HEK293 (cell line): ENCODE results near the gene RGS14.

ENCODE experiments used
- KLF10 ChIP-seq: fragments of 450-650 bp; IDR thresholded peaks from 2 replicates; pipeline ENCODE4 v1.5.1; 2018; ENCODE audit warnings: missing biosample characterization, mild to moderate bottlenecking, missing genetic modification characterization
- KLF16 ChIP-seq: fragments of 450-650 bp; formaldehyde crosslinking; IDR thresholded peaks from 2 replicates; pipeline ENCODE4 v1.5.1; 2017; ENCODE audit warnings: missing biosample characterization, missing genetic modification characterization
- OSR2 ChIP-seq: fragments of 450-650 bp; formaldehyde crosslinking; IDR thresholded peaks from 2 replicates; pipeline ENCODE4 v1.5.1; 2016; ENCODE audit warnings: missing biosample characterization, missing genetic modification characterization
- PRDM1 ChIP-seq: fragments of 450-650 bp; formaldehyde crosslinking; IDR thresholded peaks from 2 replicates; pipeline ENCODE4; 2016; ENCODE audit warnings: missing biosample characterization, missing genetic modification characterization
- SCRT2 ChIP-seq: fragments of 450-650 bp; formaldehyde crosslinking; IDR thresholded peaks from 2 replicates; pipeline ENCODE4 v1.5.1; 2016; ENCODE audit warnings: missing biosample characterization, missing genetic modification characterization
- SP2 ChIP-seq: fragments of 450-650 bp; formaldehyde crosslinking; IDR thresholded peaks from 2 replicates; pipeline ENCODE4 v1.5.1; 2016; ENCODE audit warnings: missing biosample characterization, missing genetic modification characterization
- SP3 ChIP-seq: fragments of 450-650 bp; formaldehyde crosslinking; IDR thresholded peaks from 2 replicates; pipeline ENCODE4 v1.5.1; 2016; ENCODE audit warnings: missing biosample characterization, missing genetic modification characterization
- ZBTB7A ChIP-seq: fragments of 450-650 bp; formaldehyde crosslinking; IDR thresholded peaks from 2 replicates; pipeline ENCODE4 v1.5.1; 2016; ENCODE audit warnings: low read depth, missing biosample characterization, missing genetic modification characterization
- ZBTB8A ChIP-seq: fragments of 450-650 bp; formaldehyde crosslinking; IDR thresholded peaks from 2 replicates; pipeline ENCODE4 v1.5.1; 2016; ENCODE audit warnings: missing biosample characterization, missing genetic modification characterization
- ZNF10 ChIP-seq: fragments of 450-650 bp; formaldehyde crosslinking; IDR thresholded peaks from 2 replicates; pipeline ENCODE4 v1.5.1; 2017; ENCODE audit warnings: missing biosample characterization, missing genetic modification characterization
- ZNF114 ChIP-seq: fragments of 450-650 bp; formaldehyde crosslinking; IDR thresholded peaks from 2 replicates; pipeline ENCODE4 v1.5.0; 2017; ENCODE audit warnings: missing biosample characterization, missing genetic modification characterization
- ZNF146 ChIP-seq: fragments of 450-650 bp; formaldehyde crosslinking; IDR thresholded peaks from 2 replicates; pipeline ENCODE4 v1.5.1; 2016; ENCODE audit warnings: missing biosample characterization, missing genetic modification characterization
- ZNF169 ChIP-seq: fragments of 450-650 bp; formaldehyde crosslinking; IDR thresholded peaks from 2 replicates; pipeline ENCODE4 v1.5.1; 2016; ENCODE audit warnings: missing biosample characterization, missing genetic modification characterization
- ZNF184 ChIP-seq: fragments of 450-650 bp; IDR thresholded peaks from 2 replicates; pipeline ENCODE4 v1.5.1; 2018; ENCODE audit warnings: missing biosample characterization, mild to moderate bottlenecking, missing genetic modification characterization
- ZNF23 ChIP-seq: fragments of 450-650 bp; formaldehyde crosslinking; IDR thresholded peaks from 2 replicates; pipeline ENCODE4 v1.5.1; 2016; ENCODE audit warnings: missing biosample characterization, missing genetic modification characterization, borderline replicate concordance
- ZNF292 ChIP-seq: fragments of 450-650 bp; formaldehyde crosslinking; IDR thresholded peaks from 2 replicates; pipeline ENCODE4 v1.5.1; 2016; ENCODE audit warnings: low read depth, missing biosample characterization, missing genetic modification characterization, borderline replicate concordance
- ZNF311 ChIP-seq: fragments of 450-650 bp; formaldehyde crosslinking; IDR thresholded peaks from 2 replicates; pipeline ENCODE4 v1.5.1; 2017; ENCODE audit warnings: missing biosample characterization, missing genetic modification characterization, borderline replicate concordance
- ZNF404 ChIP-seq: fragments of 450-650 bp; formaldehyde crosslinking; IDR thresholded peaks from 2 replicates; pipeline ENCODE4 v1.5.1; 2017; ENCODE audit warnings: missing biosample characterization, missing genetic modification characterization
- ZNF707 ChIP-seq: fragments of 450-650 bp; formaldehyde crosslinking; IDR thresholded peaks from 2 replicates; pipeline ENCODE4 v1.5.1; 2016; ENCODE audit warnings: missing biosample characterization, missing genetic modification characterization
- TF ChIP-seq, protein P1 (sequence below): fragments of 450-650 bp; formaldehyde crosslinking; IDR thresholded peaks from 2 replicates; pipeline ENCODE4 v1.5.1; 2016; ENCODE audit warnings: missing biosample characterization, missing genetic modification characterization
- TF ChIP-seq, protein P2 (sequence below): fragments of 450-650 bp; formaldehyde crosslinking; IDR thresholded peaks from 2 replicates; pipeline ENCODE4 v1.5.1; 2016; ENCODE audit warnings: missing biosample characterization, missing genetic modification characterization
- TF ChIP-seq, protein P3 (sequence below): fragments of 450-650 bp; formaldehyde crosslinking; optimal IDR thresholded peaks from 2 replicates; pipeline ENCODE3; 2016; ENCODE audit warnings: missing biosample characterization, mild to moderate bottlenecking, missing genetic modification characterization
- TF ChIP-seq, protein P4 (sequence below): fragments of 450-650 bp; formaldehyde crosslinking; IDR thresholded peaks from 2 replicates; pipeline ENCODE4 v1.5.1; 2017; ENCODE audit warnings: missing biosample characterization, missing genetic modification characterization
- TF ChIP-seq, protein P5 (sequence below): fragments of 450-650 bp; formaldehyde crosslinking; IDR thresholded peaks from 2 replicates; pipeline ENCODE4 v1.5.1; 2016; ENCODE audit warnings: missing biosample characterization, missing genetic modification characterization
- TF ChIP-seq, protein P6 (sequence below): fragments of 450-650 bp; formaldehyde crosslinking; IDR thresholded peaks from 2 replicates; pipeline ENCODE4 v1.5.1; 2016; ENCODE audit warnings: missing biosample characterization, missing genetic modification characterization
- TF ChIP-seq, protein P7 (sequence below): fragments of 450-650 bp; formaldehyde crosslinking; IDR thresholded peaks from 2 replicates; pipeline ENCODE4 v1.5.1; 2016; ENCODE audit warnings: missing biosample characterization, missing genetic modification characterization

Gene RGS14

DNA sequence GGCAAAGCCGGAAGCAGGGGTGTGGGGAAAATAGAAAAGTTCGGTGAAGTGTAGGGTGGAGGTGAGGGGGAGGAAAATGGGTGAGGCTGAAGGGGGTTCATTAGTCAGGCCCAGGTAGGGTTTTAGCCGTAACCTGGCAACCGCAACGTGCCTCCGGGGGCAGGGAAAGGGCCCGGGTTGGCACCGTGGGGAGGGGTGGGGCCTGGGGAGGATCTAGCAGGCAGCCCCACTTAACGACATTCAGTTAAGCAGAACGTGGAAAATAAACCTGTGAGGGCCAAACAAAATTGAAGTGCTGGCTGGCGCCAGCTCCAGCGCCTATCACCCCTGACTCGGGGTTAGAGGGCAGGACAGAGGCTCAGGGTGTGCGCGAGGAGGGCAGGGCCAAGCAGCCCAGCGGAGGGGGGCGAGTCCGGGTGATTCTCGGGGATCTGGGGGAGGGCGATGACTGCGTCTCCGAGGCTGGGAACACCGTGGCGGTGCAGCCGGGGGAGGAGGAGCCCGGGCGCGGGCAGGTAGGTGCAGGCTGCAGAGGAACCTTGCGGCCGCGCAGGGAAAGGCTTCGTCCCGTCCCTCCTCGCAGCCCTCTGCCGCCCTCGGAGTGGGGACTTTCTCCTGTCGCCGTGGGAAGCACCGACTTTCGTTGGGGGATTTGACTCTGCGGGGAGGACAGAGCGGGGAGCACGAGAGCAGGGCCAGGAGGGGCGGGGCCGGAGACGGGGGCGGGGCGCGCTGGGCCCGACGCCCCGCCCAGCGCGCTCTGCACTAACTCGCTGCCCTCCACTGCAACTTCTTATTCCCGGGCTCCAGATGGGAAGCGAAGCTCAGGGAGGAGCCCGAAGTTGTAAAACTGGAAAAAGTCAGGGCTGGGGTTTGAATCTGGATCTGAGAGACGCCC lies 5.1 kb downstream of the RGS14 start (continued):
- TF ChIP-seq, protein P1, sequence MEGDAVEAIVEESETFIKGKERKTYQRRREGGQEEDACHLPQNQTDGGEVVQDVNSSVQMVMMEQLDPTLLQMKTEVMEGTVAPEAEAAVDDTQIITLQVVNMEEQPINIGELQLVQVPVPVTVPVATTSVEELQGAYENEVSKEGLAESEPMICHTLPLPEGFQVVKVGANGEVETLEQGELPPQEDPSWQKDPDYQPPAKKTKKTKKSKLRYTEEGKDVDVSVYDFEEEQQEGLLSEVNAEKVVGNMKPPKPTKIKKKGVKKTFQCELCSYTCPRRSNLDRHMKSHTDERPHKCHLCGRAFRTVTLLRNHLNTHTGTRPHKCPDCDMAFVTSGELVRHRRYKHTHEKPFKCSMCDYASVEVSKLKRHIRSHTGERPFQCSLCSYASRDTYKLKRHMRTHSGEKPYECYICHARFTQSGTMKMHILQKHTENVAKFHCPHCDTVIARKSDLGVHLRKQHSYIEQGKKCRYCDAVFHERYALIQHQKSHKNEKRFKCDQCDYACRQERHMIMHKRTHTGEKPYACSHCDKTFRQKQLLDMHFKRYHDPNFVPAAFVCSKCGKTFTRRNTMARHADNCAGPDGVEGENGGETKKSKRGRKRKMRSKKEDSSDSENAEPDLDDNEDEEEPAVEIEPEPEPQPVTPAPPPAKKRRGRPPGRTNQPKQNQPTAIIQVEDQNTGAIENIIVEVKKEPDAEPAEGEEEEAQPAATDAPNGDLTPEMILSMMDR (tag by site-specific recombination) = 0 out of 2 replicates have a peak, but pooled peaks have one; percentile 43
- TF ChIP-seq ZNF146 (tag by site-specific recombination) (no peak), ZNF311 (tag by site-specific recombination) (no peak), KLF16 (tag by site-specific recombination) (no peak), ZBTB7A (no peak), ZNF10 (tag by site-specific recombination) (no peak), SP2 (tag by site-specific recombination) (peak; percentile 65), ZNF292 (tag by site-specific recombination) (no peak), ZNF169 (tag by site-specific recombination) (no peak), ZNF184 (tag by site-specific recombination) (no peak), ZBTB8A (tag by site-specific recombination) (peak; percentile 4; the same call in 1 of the 2 replicates), ZNF23 (tag by site-specific recombination) (no peak), PRDM1 (tag by site-specific recombination) (peak; percentile 88), SP3 (tag by site-specific recombination) (peak; percentile 84), ZNF707 (tag by site-specific recombination) (no peak), ZNF404 (tag by site-specific recombination) (no peak), ZNF114 (tag by site-specific recombination) (no peak), KLF10 (no peak), OSR2 (tag by site-specific recombination) (no peak), SCRT2 (no peak)
- TF ChIP-seq, protein P2, sequence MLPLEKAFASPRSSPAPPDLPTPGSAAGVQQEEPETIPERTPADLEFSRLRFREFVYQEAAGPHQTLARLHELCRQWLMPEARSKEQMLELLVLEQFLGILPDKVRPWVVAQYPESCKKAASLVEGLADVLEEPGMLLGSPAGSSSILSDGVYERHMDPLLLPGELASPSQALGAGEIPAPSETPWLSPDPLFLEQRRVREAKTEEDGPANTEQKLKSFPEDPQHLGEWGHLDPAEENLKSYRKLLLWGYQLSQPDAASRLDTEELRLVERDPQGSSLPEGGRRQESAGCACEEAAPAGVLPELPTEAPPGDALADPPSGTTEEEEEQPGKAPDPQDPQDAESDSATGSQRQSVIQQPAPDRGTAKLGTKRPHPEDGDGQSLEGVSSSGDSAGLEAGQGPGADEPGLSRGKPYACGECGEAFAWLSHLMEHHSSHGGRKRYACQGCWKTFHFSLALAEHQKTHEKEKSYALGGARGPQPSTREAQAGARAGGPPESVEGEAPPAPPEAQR (tag by site-specific recombination) = no peak
- TF ChIP-seq, protein P3, sequence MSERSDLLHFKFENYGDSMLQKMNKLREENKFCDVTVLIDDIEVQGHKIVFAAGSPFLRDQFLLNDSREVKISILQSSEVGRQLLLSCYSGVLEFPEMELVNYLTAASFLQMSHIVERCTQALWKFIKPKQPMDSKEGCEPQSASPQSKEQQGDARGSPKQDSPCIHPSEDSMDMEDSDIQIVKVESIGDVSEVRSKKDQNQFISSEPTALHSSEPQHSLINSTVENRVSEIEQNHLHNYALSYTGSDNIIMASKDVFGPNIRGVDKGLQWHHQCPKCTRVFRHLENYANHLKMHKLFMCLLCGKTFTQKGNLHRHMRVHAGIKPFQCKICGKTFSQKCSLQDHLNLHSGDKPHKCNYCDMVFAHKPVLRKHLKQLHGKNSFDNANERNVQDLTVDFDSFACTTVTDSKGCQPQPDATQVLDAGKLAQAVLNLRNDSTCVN (tag by site-specific recombination) = peak; percentile 50
- TF ChIP-seq, protein P4, sequence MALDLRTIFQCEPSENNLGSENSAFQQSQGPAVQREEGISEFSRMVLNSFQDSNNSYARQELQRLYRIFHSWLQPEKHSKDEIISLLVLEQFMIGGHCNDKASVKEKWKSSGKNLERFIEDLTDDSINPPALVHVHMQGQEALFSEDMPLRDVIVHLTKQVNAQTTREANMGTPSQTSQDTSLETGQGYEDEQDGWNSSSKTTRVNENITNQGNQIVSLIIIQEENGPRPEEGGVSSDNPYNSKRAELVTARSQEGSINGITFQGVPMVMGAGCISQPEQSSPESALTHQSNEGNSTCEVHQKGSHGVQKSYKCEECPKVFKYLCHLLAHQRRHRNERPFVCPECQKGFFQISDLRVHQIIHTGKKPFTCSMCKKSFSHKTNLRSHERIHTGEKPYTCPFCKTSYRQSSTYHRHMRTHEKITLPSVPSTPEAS (tag by site-specific recombination) = no peak
- TF ChIP-seq, protein P5, sequence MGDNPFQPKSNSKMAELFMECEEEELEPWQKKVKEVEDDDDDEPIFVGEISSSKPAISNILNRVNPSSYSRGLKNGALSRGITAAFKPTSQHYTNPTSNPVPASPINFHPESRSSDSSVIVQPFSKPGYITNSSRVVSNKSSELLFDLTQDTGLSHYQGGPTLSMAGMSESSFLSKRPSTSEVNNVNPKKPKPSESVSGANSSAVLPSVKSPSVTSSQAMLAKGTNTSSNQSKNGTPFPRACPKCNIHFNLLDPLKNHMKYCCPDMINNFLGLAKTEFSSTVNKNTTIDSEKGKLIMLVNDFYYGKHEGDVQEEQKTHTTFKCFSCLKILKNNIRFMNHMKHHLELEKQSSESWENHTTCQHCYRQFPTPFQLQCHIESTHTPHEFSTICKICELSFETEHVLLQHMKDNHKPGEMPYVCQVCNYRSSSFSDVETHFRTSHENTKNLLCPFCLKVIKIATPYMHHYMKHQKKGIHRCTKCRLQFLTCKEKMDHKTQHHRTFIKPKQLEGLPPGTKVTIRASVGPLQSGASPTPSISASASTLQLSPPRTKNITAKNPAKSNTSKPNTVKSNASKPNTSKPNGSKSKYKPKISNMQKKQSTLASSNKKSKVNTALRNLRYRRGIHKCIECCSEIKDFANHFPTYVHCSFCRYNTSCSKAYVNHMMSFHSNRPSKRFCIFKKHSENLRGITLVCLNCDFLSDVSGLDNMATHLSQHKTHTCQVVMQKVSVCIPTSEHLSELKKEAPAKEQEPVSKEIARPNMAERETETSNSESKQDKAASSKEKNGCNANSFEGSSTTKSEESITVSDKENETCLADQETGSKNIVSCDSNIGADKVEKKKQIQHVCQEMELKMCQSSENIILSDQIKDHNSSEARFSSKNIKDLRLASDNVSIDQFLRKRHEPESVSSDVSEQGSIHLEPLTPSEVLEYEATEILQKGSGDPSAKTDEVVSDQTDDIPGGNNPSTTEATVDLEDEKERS (tag by site-specific recombination) = no peak
- TF ChIP-seq, protein P6, sequence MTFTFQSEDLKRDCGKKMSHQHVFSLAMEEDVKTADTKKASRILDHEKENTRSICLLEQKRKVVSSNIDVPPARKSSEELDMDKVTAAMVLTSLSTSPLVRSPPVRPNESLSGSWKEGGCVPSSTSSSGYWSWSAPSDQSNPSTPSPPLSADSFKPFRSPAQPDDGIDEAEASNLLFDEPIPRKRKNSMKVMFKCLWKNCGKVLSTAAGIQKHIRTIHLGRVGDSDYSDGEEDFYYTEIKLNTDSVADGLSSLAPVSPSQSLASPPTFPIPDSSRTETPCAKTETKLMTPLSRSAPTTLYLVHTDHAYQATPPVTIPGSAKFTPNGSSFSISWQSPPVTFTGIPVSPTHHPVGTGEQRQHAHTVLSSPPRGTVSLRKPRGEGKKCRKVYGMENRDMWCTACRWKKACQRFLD (tag by site-specific recombination) = no peak
- TF ChIP-seq, protein P7, sequence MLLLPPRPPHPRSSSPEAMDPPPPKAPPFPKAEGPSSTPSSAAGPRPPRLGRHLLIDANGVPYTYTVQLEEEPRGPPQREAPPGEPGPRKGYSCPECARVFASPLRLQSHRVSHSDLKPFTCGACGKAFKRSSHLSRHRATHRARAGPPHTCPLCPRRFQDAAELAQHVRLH = no peak
